GM21515 (cell line): ENCODE data around the gene CEP131.

Source experiments
- ATAC-seq: cut with Tn5 transposase; IDR thresholded peaks from one replicate; pipeline ENCODE4 v1.9.1; 2021; ENCODE audit not compliant: unreplicated experiment

Gene CEP131

GRCh38 chr17:81170727-81171494 is 51.9 kb downstream of the CEP131 start:
- no peak for ATAC-seq

- no peak for ATAC-seq
Measured at GRCh38 chr17:81169870-81170309, 52.9 kb downstream of the CEP131 start.

GRCh38 chr17:81167638-81168037 is 55.1 kb downstream of the CEP131 start:
- no peak for ATAC-seq

GRCh38 chr17:81167194-81167524 is 55.6 kb downstream of the CEP131 start:
- ATAC-seq: no peak

GRCh38 chr17:81166033-81166492 is 56.7 kb downstream of the CEP131 start, which contains the start of gene AATK:
TSS of gene AATK (minus strand) at chr17:81166221. CDS start at chr17:81165992, 229 bp downstream.
- no peak for ATAC-seq

- ATAC-seq: no peak
Measured at GRCh38 chr17:81165246-81166032, 57.3 kb downstream of the CEP131 start, which contains the start of gene PVALEF. TSS of gene PVALEF (plus strand) at chr17:81165507. CDS start at chr17:81181227, 15,720 bp downstream.

GRCh38 chr17:81164371-81165245 is 58.2 kb downstream of the CEP131 start:
- no peak for ATAC-seq

- no peak for ATAC-seq
Measured at GRCh38 chr17:81163703-81164370, 58.9 kb downstream of the CEP131 start.

- ATAC-seq: no peak
Measured at GRCh38 chr17:81163051-81163695, 59.6 kb downstream of the CEP131 start.

GRCh38 chr17:81162491-81162890 is 60.3 kb downstream of the CEP131 start:
- ATAC-seq: no peak

GRCh38 chr17:81161972-81162371 is 60.8 kb downstream of the CEP131 start:
- ATAC-seq: no peak

GRCh38 chr17:81161536-81161935 is 61.2 kb downstream of the CEP131 start:
- ATAC-seq: no peak

GRCh38 chr17:81160747-81161453 is 61.9 kb downstream of the CEP131 start:
- ATAC-seq: no peak

GRCh38 chr17:81160306-81160705 is 62.5 kb downstream of the CEP131 start:
- no peak for ATAC-seq

- ATAC-seq: no peak
Measured at GRCh38 chr17:81159611-81160265, 63.0 kb downstream of the CEP131 start.

GRCh38 chr17:81158688-81159590 is 63.8 kb downstream of the CEP131 start:
- ATAC-seq: no peak

- ATAC-seq: no peak
Measured at GRCh38 chr17:81157848-81158687, 64.7 kb downstream of the CEP131 start.
